ENCODE results near the gene PEX5L. TPM values are rescaled to one million over a fixed set of nuclear protein-coding genes. Genes with fewer than 3 reads are reported as not detected.

Gene PEX5L
- total and polyA plus RNA-seq, 12 donors = 0.03 to 1.1 (median 0.16) TPM; not detected in 3

- H3K27me3 ChIP-seq = no peaks in the 10 kb centered on the region
- H3K4me1 ChIP-seq (replicated peaks in 1 of 2) = no peaks in the 10 kb centered on the region
- no peak overlapping the region for H3K4me3 ChIP-seq
- TF ChIP-seq CTCF (IDR thresholded peaks at IDR 0.05) (no peak), POLR2A (IDR thresholded peaks at IDR 0.05) (no peak)
- DNase-seq = no peak
- H3K27ac ChIP-seq = no peak overlapping the region
- H3K36me3 ChIP-seq (replicated peaks in 1 of 2) = no peaks in the 10 kb centered on the region
- no peaks in the 10 kb centered on the region for H3K9me3 ChIP-seq (replicated peaks in 1 of 3)
- intact Hi-C loops (cut with DNase I) = no loop called here
Observed at GRCh38 chr3:180073561-180073960, 36.8 kb upstream of the PEX5L start.

DNA sequence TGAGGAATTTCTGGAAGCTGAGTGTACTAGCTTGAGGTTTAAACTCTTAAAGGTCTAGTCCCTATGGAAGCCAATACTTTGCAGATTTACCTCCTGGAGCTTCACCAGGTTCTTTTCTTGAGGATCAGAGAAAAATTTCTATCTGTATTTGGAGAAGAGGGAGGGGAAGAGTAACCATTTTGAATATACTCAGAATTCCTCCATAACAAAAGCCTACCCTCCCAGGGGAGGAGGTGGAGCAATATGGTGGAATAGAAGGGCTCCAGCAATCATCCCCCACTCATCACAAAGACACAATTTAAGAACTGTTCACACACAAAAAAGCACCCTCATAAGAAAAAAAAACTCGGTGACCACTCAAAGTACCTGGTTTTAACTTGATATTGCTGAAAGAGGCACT is 36.0 kb upstream of the PEX5L start:
- Histone ChIP-seq H3K9me3 (replicated peaks in 1 of 3) (no peaks in the 10 kb centered on the region), H3K27me3 (no peaks in the 10 kb centered on the region), H3K4me3 (no peak overlapping the region), H3K36me3 (replicated peaks in 1 of 2) (no peaks in the 10 kb centered on the region), H3K27ac (no peak overlapping the region), H3K4me1 (replicated peaks in 1 of 2) (no peaks in the 10 kb centered on the region)
- TF ChIP-seq CTCF (IDR thresholded peaks at IDR 0.05) (no peak), POLR2A (IDR thresholded peaks at IDR 0.05) (no peak)
- intact Hi-C loops (cut with DNase I) = no loop called here
- 41 to 70% (median 56%) methylated on average over 1 of the region's 1 CpG for WGBS, 4 donors
- DNase-seq = no peak

DNA sequence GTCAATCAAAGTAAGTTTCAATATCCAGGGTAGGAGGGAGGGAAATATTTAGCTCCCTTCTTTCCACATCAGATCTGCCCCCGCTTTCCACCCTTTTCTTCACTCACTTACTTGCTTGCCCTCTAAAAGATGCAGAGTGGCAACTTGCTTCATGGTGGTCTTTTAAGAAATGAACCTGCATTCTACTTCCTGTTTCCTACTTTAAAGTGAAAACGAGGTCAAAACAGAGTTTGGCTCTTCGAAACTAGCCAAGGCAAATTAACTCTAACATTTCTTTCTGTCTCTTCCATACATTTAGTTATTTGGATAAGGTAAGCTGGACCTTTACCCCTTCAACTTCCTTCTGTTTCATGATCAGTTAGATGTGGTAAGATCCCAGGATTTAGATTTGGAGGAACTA is 34.2 kb upstream of the PEX5L start:
- Histone ChIP-seq H3K27me3 (no peaks in the 10 kb centered on the region), H3K36me3 (replicated peaks in 1 of 2) (no peaks in the 10 kb centered on the region), H3K9me3 (replicated peaks in 1 of 3) (no peaks in the 10 kb centered on the region), H3K27ac (no peak overlapping the region), H3K4me3 (no peak overlapping the region), H3K4me1 (replicated peaks in 1 of 2) (no peaks in the 10 kb centered on the region)
- TF ChIP-seq CTCF (IDR thresholded peaks at IDR 0.05) = no peak
- no peak for TF ChIP-seq POLR2A (IDR thresholded peaks at IDR 0.05)
- intact Hi-C loops (cut with DNase I) = no loop called here
- no peak for DNase-seq
- 42 to 54% (median 50%) methylated on average over 3 of the region's 3 CpGs for WGBS, 4 donors

- H3K4me3 ChIP-seq = no peak overlapping the region
- no peaks in the 10 kb centered on the region for H3K36me3 ChIP-seq (replicated peaks in 1 of 2)
- no peaks in the 10 kb centered on the region for H3K4me1 ChIP-seq (replicated peaks in 1 of 2)
- intact Hi-C loops (cut with DNase I) = no loop called here
- H3K27ac ChIP-seq = no peak overlapping the region
- no peaks in the 10 kb centered on the region for H3K9me3 ChIP-seq (replicated peaks in 1 of 3)
- H3K27me3 ChIP-seq = no peaks in the 10 kb centered on the region
- no peak for TF ChIP-seq CTCF (IDR thresholded peaks at IDR 0.05)
- no peak for TF ChIP-seq POLR2A (IDR thresholded peaks at IDR 0.05)
- DNase-seq = no peak
- 40 to 77% (median 61%) methylated on average over 1 of the region's 1 CpG for WGBS, 4 donors
Observed at GRCh38 chr3:180068023-180068422, 31.3 kb upstream of the PEX5L start.

All from adrenal gland (tissue), 12 donors.